Kidney (tissue), 14 donors: ENCODE results near the gene PARL. TPM values are rescaled to one million over a fixed set of nuclear protein-coding genes. Genes with fewer than 3 reads are reported as not detected.

Experiments used
- DNase-seq, 5 donors: peaks; one replicate each; pipeline ENCODE4 v3.0.0-alpha.2; 2013 to 2020
- FAIRE-seq: peaks from 2 replicates; lab custom pipeline; 2012; peaks lifted over from hg19 to GRCh38; lab: Jason Lieb, UNC
- H3K27ac ChIP-seq, 2 donors: one replicate each; pipeline ENCODE4 v1.7.0; 2013; ENCODE audit warnings: low read depth in 2 of 2, low read length in 2 of 2, inconsistent platforms in 1 of 2
- H3K27me3 ChIP-seq: one replicate; pipeline ENCODE4 v1.7.1; 2013; ENCODE audit warnings: low read length, inconsistent platforms; ENCODE audit not compliant: control insufficient read depth, insufficient read depth
- H3K36me3 ChIP-seq, 3 donors: one replicate each; pipeline versions ENCODE4 v1.7.0 to v1.7.1; 2013; ENCODE audit warnings: low read length in 3 of 3, control low read depth in 1 of 3, inconsistent platforms in 1 of 3; ENCODE audit not compliant: insufficient read depth in 3 of 3, control insufficient read depth in 2 of 3
- H3K4me1 ChIP-seq, 3 donors: one replicate each; pipeline versions ENCODE4 v1.7.0 to v1.7.1; 2013; ENCODE audit warnings: low read length in 3 of 3, inconsistent platforms in 1 of 3, low read depth in 1 of 3; ENCODE audit not compliant: control insufficient read depth in 2 of 3, insufficient read depth in 2 of 3
- H3K4me3 ChIP-seq, 3 donors: one replicate each; pipeline versions ENCODE4 v1.7.0 to v1.8.1; 2013; ENCODE audit warnings: low read length in 3 of 3, control low read depth in 1 of 3, inconsistent platforms in 1 of 3
- H3K9ac ChIP-seq, 3 donors: one replicate each; pipeline versions ENCODE4 v1.7.0 to v1.7.1; 2013; ENCODE audit warnings: low read length in 3 of 3, control low read depth in 1 of 3, inconsistent platforms in 1 of 3
- H3K9me3 ChIP-seq, 3 donors: one replicate each; pipeline versions ENCODE4 v1.7.0 to v1.7.1; 2013; ENCODE audit warnings: low read length in 3 of 3, control low read depth in 1 of 3, inconsistent platforms in 1 of 3; ENCODE audit not compliant: control insufficient read depth in 2 of 3, insufficient read depth in 1 of 3
- CTCF ChIP-seq: IDR thresholded peaks from 3 replicates; pipeline ENCODE4 v1.5.1; 2012; ENCODE audit warnings: mild to moderate bottlenecking, moderate library complexity, borderline replicate concordance; ENCODE audit not compliant: insufficient read depth; ENCODE audit errors: extremely low read depth
- intact Hi-C: fragments of 100-400 bp; cut with DNase I; formaldehyde crosslinking; loops from one replicate; pipeline ENCODE4 v1.11.1; 2022
- polyA plus RNA-seq: library from polyadenylated mRNA; stranded (reverse); fragments of 350-450 nt; fragmentation: Illumina TruSeq; extraction: RNeasy Lipid Tissue Mini Kit (QIAGEN cat#74804); gene quantifications from one replicate; pipeline ENCODE4 v1.2.3, GENCODE V29; 2014; ENCODE audit warnings: low read depth, low replicate concordance; ENCODE audit not compliant: insufficient read depth
- total RNA-seq: library from RNA; stranded (reverse); fragmentation: NEBNext Ultra II Directional; extraction: Animal tissue kit (Norgen Biotek cat#: 25700); gene quantifications from one replicate; pipeline ENCODE4 v1.2.1, GENCODE V29; 2021
- donor health status: control.
- donor health status: control.
- donor health status: control.
- donor health status: control.
- donor health status: control.
- donor health status: DM: yes; HTN: yes; CAD: no.
- donor health status: Normal renal cell carcinoma (clear cell type).

The PARL gene
- total and polyA plus RNA-seq, 2 donors from 2014 or later = 70.2 to 88.8 TPM

GRCh38 chr3:183873914-183874313, 10.8 kb downstream of the PARL start:
- Histone ChIP-seq H3K4me3 (no peak overlapping the region), H3K36me3 (no peaks in the 10 kb centered on the region), H3K27ac (no peak overlapping the region), H3K27me3 (no peaks in the 10 kb centered on the region), H3K9ac (no peak overlapping the region), H3K4me1 (peaks cover 0 to 6% (median 0%) of the 10 kb centered on the region in 3 donors), H3K9me3 (no peaks in the 10 kb centered on the region)
- no peak for DNase-seq
- no peak for FAIRE-seq
- intact Hi-C loops = no loop called here
- TF ChIP-seq CTCF = no peak

GRCh38 chr3:183871541-183871940, 13.1 kb downstream of the PARL start:
- intact Hi-C loops = no loop called here
- TF ChIP-seq CTCF = no peak
- Histone ChIP-seq H3K27me3 (no peaks in the 10 kb centered on the region), H3K36me3 (peaks cover 0 to 5% (median 2%) of the 10 kb centered on the region in 3 donors), H3K9ac (no peak overlapping the region), H3K27ac (no peak overlapping the region), H3K9me3 (no peaks in the 10 kb centered on the region), H3K4me3 (no peak overlapping the region), H3K4me1 (peaks cover 0 to 6% (median 0%) of the 10 kb centered on the region in 3 donors)
- FAIRE-seq = no peak
- DNase-seq = no peak

DNA sequence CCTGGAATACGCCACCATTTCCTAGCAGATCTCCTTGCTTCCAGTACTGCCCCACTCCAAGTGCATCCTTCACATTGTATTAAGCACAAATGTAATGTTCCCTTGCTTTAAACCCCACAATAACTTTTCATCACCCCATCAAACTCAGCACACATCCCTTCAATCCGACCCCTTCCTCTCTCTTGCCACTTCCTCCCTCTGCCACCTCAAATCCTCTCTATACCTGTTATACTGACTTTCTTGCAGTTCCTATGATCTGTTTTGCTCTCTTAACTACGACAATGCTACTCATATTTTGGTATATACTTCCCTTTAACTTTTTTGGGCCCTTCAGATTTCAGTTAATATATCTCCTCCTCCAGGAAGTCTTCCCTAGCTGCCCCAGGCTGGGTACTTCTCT, 14.1 kb downstream of the PARL start:
- H3K4me3 ChIP-seq = no peak overlapping the region
- H3K9ac ChIP-seq = no peak overlapping the region
- FAIRE-seq = no peak
- no peaks in the 10 kb centered on the region for H3K9me3 ChIP-seq
- no peak for TF ChIP-seq CTCF
- H3K27me3 ChIP-seq = no peaks in the 10 kb centered on the region
- peaks cover 0 to 5% (median 5%) of the 10 kb centered on the region in 3 donors for H3K36me3 ChIP-seq
- H3K27ac ChIP-seq = no peak overlapping the region
- no peak for DNase-seq
- intact Hi-C loops = no loop called here
- H3K4me1 ChIP-seq = peaks cover 0 to 6% (median 0%) of the 10 kb centered on the region in 3 donors

DNA sequence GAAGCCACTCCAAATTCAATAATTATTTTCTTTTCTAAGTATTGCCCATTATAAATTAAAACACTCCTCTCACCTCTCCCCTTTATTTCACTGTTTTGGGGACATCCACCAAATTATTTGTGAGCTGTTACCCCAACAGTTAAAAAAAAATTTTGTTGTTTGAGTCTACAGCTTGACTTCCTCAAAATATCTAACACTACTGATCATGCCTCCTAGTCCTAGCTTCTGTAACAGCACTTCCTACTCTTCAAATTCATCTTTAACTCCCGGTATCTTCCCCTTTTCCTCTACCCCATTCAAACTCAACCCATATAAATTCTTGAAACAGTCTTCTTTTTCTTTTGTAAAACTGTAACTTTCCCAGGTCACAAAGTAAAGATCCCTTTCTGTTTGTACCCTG, 15.9 kb downstream of the PARL start:
- Histone ChIP-seq H3K36me3 (peaks cover 0 to 17% (median 11%) of the 10 kb centered on the region in 3 donors), H3K27me3 (no peaks in the 10 kb centered on the region), H3K4me3 (no peak overlapping the region), H3K27ac (no peak overlapping the region), H3K4me1 (peaks cover 0 to 2% (median 0%) of the 10 kb centered on the region in 3 donors), H3K9me3 (no peaks in the 10 kb centered on the region), H3K9ac (no peak overlapping the region)
- no peak for DNase-seq
- intact Hi-C loops = no loop called here
- no peak for TF ChIP-seq CTCF
- FAIRE-seq = no peak
